Activated CD8-positive, alpha-beta memory T cell treated with anti-CD3 and anti-CD28 coated beads, Interleukin-2, amount 10 ng/mL, durations not matched to agents 7 days and 5 days (primary cell): ENCODE measurements around the gene SLC9A9. TPM values are rescaled to one million over a fixed set of nuclear protein-coding genes. Genes with fewer than 3 reads are reported as not detected.

Experiments used
- ATAC-seq: fragments of 150-1000 bp; cut with Tn5 transposase; one replicate; pipeline ENCODE4 v1.10.0; 2021; ENCODE audit warnings: moderate library complexity
- CTCF ChIA-PET: fragments of 350-600 bp; sonication (Branson Sonifier 250); formaldehyde crosslinking; loops from one replicate; lab custom pipeline; 2021; ENCODE audit warnings: antibody characterized with exemption; lab: Charles Lee
- DNase-seq: peaks from one replicate; pipeline ENCODE4 v3.0.0-alpha.2; 2020
- H3K27ac Mint-ChIP-seq: one replicate; pipeline ENCODE4 v1.8.0; 2021; ENCODE audit warnings: mild to moderate bottlenecking, mixed read lengths
- H3K27me3 Mint-ChIP-seq: one replicate; pipeline ENCODE4 v1.8.0; 2021; ENCODE audit warnings: mixed read lengths
- H3K36me3 Mint-ChIP-seq: one replicate; pipeline ENCODE4 v1.8.0; 2021; ENCODE audit warnings: mild to moderate bottlenecking, mixed read lengths
- H3K4me1 Mint-ChIP-seq: one replicate; pipeline ENCODE4 v1.8.0; 2021; ENCODE audit warnings: mixed read lengths
- H3K4me3 Mint-ChIP-seq: one replicate; pipeline ENCODE4 v1.8.0; 2021; ENCODE audit warnings: mild to moderate bottlenecking, moderate library complexity, mixed read lengths
- H3K9me3 Mint-ChIP-seq: one replicate; pipeline ENCODE4 v1.8.0; 2022; ENCODE audit warnings: low read depth, mixed read lengths
- total RNA-seq, 2 experiments: library from RNA; stranded (reverse); gene quantifications; one replicate each; pipeline ENCODE4 v1.2.3, GENCODE V29; 2021

Gene SLC9A9
- total RNA-seq, 2 experiments from 2014 or later, result 6.8 to 10.8 TPM

- Mint-ChIP-seq H3K27me3 (no peaks in the 10 kb centered on the region), H3K4me1 (no peaks in the 10 kb centered on the region), H3K4me3 (no peak overlapping the region), H3K9me3 (no peaks in the 10 kb centered on the region), H3K27ac (no peak overlapping the region), H3K36me3 (no peaks in the 10 kb centered on the region)
- CTCF ChIA-PET, result no interaction called here
- DNase-seq (no peak), ATAC-seq (no peak)
These were observed 252.7 kb downstream of the SLC9A9 start for GRCh38 chr3:143595456-143596077.

GRCh38 chr3:143594206-143594605 lies 254.1 kb downstream of the SLC9A9 start:
- CTCF ChIA-PET, result no interaction called here
- no peak for DNase-seq
- Mint-ChIP-seq H3K27me3 (no peaks in the 10 kb centered on the region), H3K9me3 (no peaks in the 10 kb centered on the region), H3K36me3 (no peaks in the 10 kb centered on the region), H3K4me3 (no peak overlapping the region), H3K4me1 (no peaks in the 10 kb centered on the region), H3K27ac (no peak overlapping the region)
- no peak for ATAC-seq

GRCh38 chr3:143590660-143591059 lies 257.6 kb downstream of the SLC9A9 start:
- no peaks in the 10 kb centered on the region for H3K27me3 Mint-ChIP-seq
- CTCF ChIA-PET, result no interaction called here
- peaks cover 5% of the 10 kb centered on the region for H3K4me1 Mint-ChIP-seq
- H3K36me3 Mint-ChIP-seq, result no peaks in the 10 kb centered on the region
- no peak overlapping the region for H3K27ac Mint-ChIP-seq
- H3K9me3 Mint-ChIP-seq, result no peaks in the 10 kb centered on the region
- DNase-seq (no peak), ATAC-seq (no peak)
- H3K4me3 Mint-ChIP-seq, result no peak overlapping the region

- no peaks in the 10 kb centered on the region for H3K36me3 Mint-ChIP-seq
- H3K4me3 Mint-ChIP-seq, result no peak overlapping the region
- CTCF ChIA-PET, result interaction anchor here (1.0 kb wide), 1 partner anchor 11 kb away, joined by 3 read pairs; no protein-coding TSS in a partner anchor
- ATAC-seq, result no peak
- no peak overlapping the region for H3K27ac Mint-ChIP-seq
- H3K4me1 Mint-ChIP-seq, result peaks cover 20% of the 10 kb centered on the region
- no peaks in the 10 kb centered on the region for H3K9me3 Mint-ChIP-seq
- DNase-seq, result no peak
- no peaks in the 10 kb centered on the region for H3K27me3 Mint-ChIP-seq
These were observed 261.7 kb downstream of the SLC9A9 start for GRCh38 chr3:143586576-143586975.

- Mint-ChIP-seq H3K9me3 (no peaks in the 10 kb centered on the region), H3K27me3 (no peaks in the 10 kb centered on the region), H3K4me3 (no peak overlapping the region), H3K36me3 (no peaks in the 10 kb centered on the region), H3K27ac (no peak overlapping the region), H3K4me1 (peaks cover 24% of the 10 kb centered on the region)
- CTCF ChIA-PET, result no interaction called here
- no peak for DNase-seq
- no peak for ATAC-seq
These were observed 262.4 kb downstream of the SLC9A9 start for GRCh38 chr3:143585720-143586456.

GRCh38 chr3:143584474-143584873 lies 263.8 kb downstream of the SLC9A9 start:
- peaks cover 27% of the 10 kb centered on the region for H3K4me1 Mint-ChIP-seq
- ATAC-seq, result no peak
- CTCF ChIA-PET, result no interaction called here
- H3K36me3 Mint-ChIP-seq, result no peaks in the 10 kb centered on the region
- DNase-seq, result no peak
- no peak overlapping the region for H3K4me3 Mint-ChIP-seq
- H3K27me3 Mint-ChIP-seq, result no peaks in the 10 kb centered on the region
- H3K27ac Mint-ChIP-seq, result no peak overlapping the region
- H3K9me3 Mint-ChIP-seq, result no peaks in the 10 kb centered on the region

- Mint-ChIP-seq H3K27me3 (no peaks in the 10 kb centered on the region), H3K9me3 (no peaks in the 10 kb centered on the region), H3K27ac (no peak overlapping the region), H3K4me3 (no peak overlapping the region), H3K4me1 (peaks cover 27% of the 10 kb centered on the region), H3K36me3 (no peaks in the 10 kb centered on the region)
- ATAC-seq (peak; percentile 45), DNase-seq (no peak)
- CTCF ChIA-PET, result no interaction called here
These were observed 266.1 kb downstream of the SLC9A9 start for GRCh38 chr3:143581972-143582722.

- Mint-ChIP-seq H3K4me3 (no peak overlapping the region), H3K4me1 (peaks cover 19% of the 10 kb centered on the region), H3K36me3 (no peaks in the 10 kb centered on the region), H3K9me3 (no peaks in the 10 kb centered on the region), H3K27me3 (no peaks in the 10 kb centered on the region), H3K27ac (no peak overlapping the region)
- CTCF ChIA-PET, result no interaction called here
- ATAC-seq (no peak), DNase-seq (no peak)
These were observed 269.3 kb downstream of the SLC9A9 start for GRCh38 chr3:143578810-143579435.

- Mint-ChIP-seq H3K4me3 (no peak overlapping the region), H3K9me3 (no peaks in the 10 kb centered on the region), H3K36me3 (no peaks in the 10 kb centered on the region), H3K27ac (no peak overlapping the region), H3K4me1 (peaks cover 9% of the 10 kb centered on the region), H3K27me3 (no peaks in the 10 kb centered on the region)
- ATAC-seq (no peak), DNase-seq (no peak)
- CTCF ChIA-PET, result no interaction called here
These were observed 271.5 kb downstream of the SLC9A9 start for GRCh38 chr3:143576568-143577270.

- no peak for DNase-seq
- Mint-ChIP-seq H3K4me1 (no peaks in the 10 kb centered on the region), H3K9me3 (no peaks in the 10 kb centered on the region), H3K36me3 (no peaks in the 10 kb centered on the region), H3K27ac (no peak overlapping the region), H3K27me3 (no peaks in the 10 kb centered on the region), H3K4me3 (no peak overlapping the region)
- no peak for ATAC-seq
- CTCF ChIA-PET, result no interaction called here
These were observed 273.3 kb downstream of the SLC9A9 start for GRCh38 chr3:143574933-143575332.

GRCh38 chr3:143573610-143574303 lies 274.5 kb downstream of the SLC9A9 start:
- no peak overlapping the region for H3K27ac Mint-ChIP-seq
- DNase-seq (no peak), ATAC-seq (no peak)
- CTCF ChIA-PET, result no interaction called here
- H3K27me3 Mint-ChIP-seq, result no peaks in the 10 kb centered on the region
- H3K4me3 Mint-ChIP-seq, result no peak overlapping the region
- H3K9me3 Mint-ChIP-seq, result no peaks in the 10 kb centered on the region
- H3K4me1 Mint-ChIP-seq, result no peaks in the 10 kb centered on the region
- no peaks in the 10 kb centered on the region for H3K36me3 Mint-ChIP-seq

GRCh38 chr3:143571548-143571947 lies 276.7 kb downstream of the SLC9A9 start:
- DNase-seq, result no peak
- Mint-ChIP-seq H3K36me3 (no peaks in the 10 kb centered on the region), H3K4me1 (no peaks in the 10 kb centered on the region), H3K27ac (no peak overlapping the region), H3K4me3 (no peak overlapping the region), H3K9me3 (no peaks in the 10 kb centered on the region), H3K27me3 (no peaks in the 10 kb centered on the region)
- no peak for ATAC-seq
- CTCF ChIA-PET, result no interaction called here
